GM12878 (cell line): ENCODE results near the gene ZNF766. TPM values are rescaled to one million over a fixed set of nuclear protein-coding genes. Genes with fewer than 3 reads are reported as not detected.
A peak's percentile ranks its signal among the peaks of the same experiment; 100 is the strongest.

Source experiments
- ATAC-seq: fragments of 200-7000 bp; cut with Tn5 transposase; 3 replicates; pipeline ENCODE4 v1.9.1; 2020; ENCODE audit warnings: mild to moderate bottlenecking, moderate library complexity
- BruUV-seq: library from RNA; stranded (reverse); fragments of 400-500 nt; replicated peaks from 2 replicates; lab custom pipeline; 2021; lab: Mats Ljungman, UMichigan
- CTCF ChIA-PET: fragments of 300-600 bp; sonication (Branson Sonifier 250); formaldehyde crosslinking; extraction: SDS; loops from one replicate; lab custom pipeline; 2021; ENCODE audit warnings: inconsistent platforms; lab: Yijun Ruan, JAX
- POLR2A ChIA-PET: fragments of 350-600 bp; formaldehyde crosslinking; extraction: SDS; loops from one replicate; lab custom pipeline; 2021; ENCODE audit warnings: inconsistent platforms; lab: Charles Lee
- RAD21 ChIA-PET: fragments of 300-600 bp; sonication (Branson Sonifier 250); formaldehyde crosslinking; loops from one replicate; lab custom pipeline; 2023; ENCODE audit warnings: antibody characterized with exemption; ENCODE audit not compliant: unreplicated experiment; lab: Charles Lee
- SMC1A ChIA-PET: fragments of 300-600 bp; sonication (Branson Sonifier 250); formaldehyde crosslinking; loops from one replicate; lab custom pipeline; 2023; ENCODE audit not compliant: unreplicated experiment, uncharacterized antibody; lab: Charles Lee
- DNase-seq: peaks from one replicate; pipeline ENCODE4 v3.0.0-alpha.2; 2011; ENCODE audit warnings: low read depth, low spot score
- FAIRE-seq: peaks from 3 replicates; lab custom pipeline; 2011; peaks lifted over from hg19 to GRCh38; lab: Jason Lieb, UNC
- H2AFZ ChIP-seq: 2 replicates; pipeline ENCODE4 v1.6.0; 2011; ENCODE audit warnings: low read depth, low read length, control low read depth; ENCODE audit not compliant: control insufficient read depth
- H3K27ac ChIP-seq: 2 replicates; pipeline ENCODE4 v1.5.1; 2011; ENCODE audit warnings: control low read depth; ENCODE audit not compliant: control insufficient read depth, insufficient read depth
- H3K27me3 ChIP-seq, 2 experiments: replicated peaks in 1 of 2; 2 replicates each; pipeline versions ENCODE4 v1.6.0 to v1.6.1; 2011; ENCODE audit warnings: low read length in 1 of 2; ENCODE audit not compliant: control insufficient read depth in 2 of 2, insufficient read depth in 2 of 2
- H3K36me3 ChIP-seq, 2 experiments: 2 replicates each; pipeline ENCODE4 v1.5.1; 2011; ENCODE audit warnings: low read length in 1 of 2; ENCODE audit not compliant: control insufficient read depth in 2 of 2, insufficient read depth in 2 of 2
- H3K4me1 ChIP-seq: 2 replicates; pipeline ENCODE4 v1.6.1; 2011; ENCODE audit warnings: mild to moderate bottlenecking, low read length, moderate library complexity, mixed read lengths; ENCODE audit not compliant: control insufficient read depth, insufficient read depth
- H3K4me2 ChIP-seq: 2 replicates; pipeline ENCODE4 v1.6.0; 2011; ENCODE audit warnings: control low read depth; ENCODE audit not compliant: control insufficient read depth, insufficient read depth
- H3K4me3 ChIP-seq: fragments of 200-600 bp; sonication (generic); 2 replicates; pipeline ENCODE4 v1.5.1; 2016
- H3K79me2 ChIP-seq: 2 replicates; pipeline ENCODE4 v1.6.0; 2011; ENCODE audit warnings: low read length; ENCODE audit not compliant: control insufficient read depth, insufficient read depth
- H3K9ac ChIP-seq: 2 replicates; pipeline ENCODE4 v1.8.0; 2011; ENCODE audit warnings: low read length, control low read depth, mixed read lengths; ENCODE audit not compliant: control insufficient read depth, insufficient read depth
- H3K9me3 ChIP-seq: replicated peaks from 3 replicates; pipeline ENCODE4 v1.5.1; 2011; ENCODE audit warnings: mild to moderate bottlenecking, low read length; ENCODE audit not compliant: control insufficient read depth, insufficient read depth
- H4K20me1 ChIP-seq: 2 replicates; pipeline ENCODE4 v1.6.0; 2011; ENCODE audit not compliant: control insufficient read depth, insufficient read depth
- CBFB ChIP-seq: IDR thresholded peaks from 2 replicates; pipeline ENCODE4 v1.6.1; 2016; ENCODE audit warnings: antibody characterized with exemption, low read depth
- MLLT1 ChIP-seq: fragments of 450-650 bp; IDR thresholded peaks from 2 replicates; pipeline ENCODE4 v1.6.1; 2016; ENCODE audit warnings: mild to moderate bottlenecking
- STAT1 ChIP-seq: fragments of 450-650 bp; conservative IDR thresholded peaks from 2 replicates; pipeline ENCODE4 v1.6.1; 2014; ENCODE audit warnings: antibody characterized with exemption, mild to moderate bottlenecking
- TCF3 ChIP-seq: IDR thresholded peaks from 2 replicates; pipeline ENCODE4 v1.6.1; 2012; ENCODE audit warnings: low read depth, mild to moderate bottlenecking, low read length, borderline replicate concordance; ENCODE audit not compliant: insufficient read depth
- ZNF274 ChIP-seq: IDR thresholded peaks from one replicate; pipeline ENCODE4 v1.8.0; 2011; ENCODE audit not compliant: insufficient read length, insufficient read depth
- WGBS: methylation state at CpG from one replicate; pipeline ENCODE4 v1.1.6; 2016; ENCODE audit warnings: low lambda C conversion rate; ENCODE audit not compliant: insufficient replicate concordance, insufficient coverage; ENCODE audit errors: missing lambda C conversion rate; 5-methylcytosine and 5-hydroxymethylcytosine counted together
- in situ Hi-C: fragments of 300-500 bp; cut with MboI; formaldehyde crosslinking; loops from 9 replicates; pipeline ENCODE4 v1.14.3; 2018; ENCODE audit warnings: mixed read lengths
- intact Hi-C: fragments of 100-400 bp; cut with micrococcal nuclease; formaldehyde crosslinking; loops from one replicate; pipeline ENCODE4 v1.14.2; 2022; ENCODE audit not compliant: unreplicated experiment
- polyA plus RNA-seq, 11 experiments: library from polyadenylated mRNA; depleted of rRNA in 4 of 11; unstranded in 6 of 11; stranded (reverse) in 5 of 11; fragments of >200 nt; fragmentation: Nextera tagmentation in 4 of 11; fragmentation: Illumina TruSeq in 1 of 11; extraction: Ambion mirVana in 4 of 11; extraction: Trizol in 1 of 11; gene quantifications; 1 replicate in 1 of 11; 2 replicates in 10 of 11; pipeline versions ENCODE4 v1.2.1 to v1.2.3, GENCODE V29; 2011 to 2016; ENCODE audit warnings: inconsistent platforms in 2 of 11, missing spikeins in 2 of 11, low read depth in 1 of 11
- total RNA-seq, 4 experiments: library from RNA; depleted of rRNA in 3 of 4; stranded (reverse); fragments of >200 nt in 3 of 4; fragmentation: Illumina TruSeq in 1 of 4; extraction: Trizol in 1 of 4; gene quantifications; 2 replicates each; pipeline versions ENCODE4 v1.2.1 to v1.2.3, GENCODE V29; 2013 to 2021
- TF ChIP-seq, protein P1 (sequence below): fragments of 450-650 bp; formaldehyde crosslinking; IDR thresholded peaks from 2 replicates; pipeline ENCODE4 v1.5.0; 2022; ENCODE audit warnings: mild to moderate bottlenecking, missing genetic modification characterization

ZNF766 gene
- total and polyA plus RNA-seq, 10 of the 15 experiments (the other 5 are each of a cell fraction or from before 2014, with no cell fraction given): 7.2 to 20.0 (median 16.4) TPM

- Histone ChIP-seq H3K27me3 (no peaks in the 10 kb centered on the region), H3K36me3 (peaks cover 22 to 47% of the 10 kb centered on the region in 2 experiments), H4K20me1 (no peaks in the 10 kb centered on the region), H3K4me3 (no peak overlapping the region), H2AFZ (no peak overlapping the region), H3K9ac (no peak overlapping the region), H3K4me2 (no peak overlapping the region), H3K9me3 (no peaks in the 10 kb centered on the region), H3K4me1 (no peaks in the 10 kb centered on the region), H3K79me2 (no peaks in the 10 kb centered on the region), H3K27ac (no peak overlapping the region)
- intact Hi-C loops: no loop called here
- BruUV-seq: TSS peak; percentile 3
- SMC1A ChIA-PET: interaction anchor here (1.2 kb wide), 1 partner anchor 87 kb away, joined by 3 read pairs; the partner anchor contains the start of gene ZNF616
- RAD21 ChIA-PET: no interaction called here
- ATAC-seq: no peak
- POLR2A ChIA-PET: no interaction called here
- CTCF ChIA-PET: interaction anchor here (1.4 kb wide), 1 partner anchor 11 kb away, joined by 6 read pairs; no protein-coding TSS in a partner anchor
- in situ Hi-C loops: no loop called here
- no peak for FAIRE-seq
- TF ChIP-seq STAT1 (no peak), TCF3 (no peak), CBFB (no peak), MLLT1 (no peak), ZNF274 (no peak)
- TF ChIP-seq, protein P1, sequence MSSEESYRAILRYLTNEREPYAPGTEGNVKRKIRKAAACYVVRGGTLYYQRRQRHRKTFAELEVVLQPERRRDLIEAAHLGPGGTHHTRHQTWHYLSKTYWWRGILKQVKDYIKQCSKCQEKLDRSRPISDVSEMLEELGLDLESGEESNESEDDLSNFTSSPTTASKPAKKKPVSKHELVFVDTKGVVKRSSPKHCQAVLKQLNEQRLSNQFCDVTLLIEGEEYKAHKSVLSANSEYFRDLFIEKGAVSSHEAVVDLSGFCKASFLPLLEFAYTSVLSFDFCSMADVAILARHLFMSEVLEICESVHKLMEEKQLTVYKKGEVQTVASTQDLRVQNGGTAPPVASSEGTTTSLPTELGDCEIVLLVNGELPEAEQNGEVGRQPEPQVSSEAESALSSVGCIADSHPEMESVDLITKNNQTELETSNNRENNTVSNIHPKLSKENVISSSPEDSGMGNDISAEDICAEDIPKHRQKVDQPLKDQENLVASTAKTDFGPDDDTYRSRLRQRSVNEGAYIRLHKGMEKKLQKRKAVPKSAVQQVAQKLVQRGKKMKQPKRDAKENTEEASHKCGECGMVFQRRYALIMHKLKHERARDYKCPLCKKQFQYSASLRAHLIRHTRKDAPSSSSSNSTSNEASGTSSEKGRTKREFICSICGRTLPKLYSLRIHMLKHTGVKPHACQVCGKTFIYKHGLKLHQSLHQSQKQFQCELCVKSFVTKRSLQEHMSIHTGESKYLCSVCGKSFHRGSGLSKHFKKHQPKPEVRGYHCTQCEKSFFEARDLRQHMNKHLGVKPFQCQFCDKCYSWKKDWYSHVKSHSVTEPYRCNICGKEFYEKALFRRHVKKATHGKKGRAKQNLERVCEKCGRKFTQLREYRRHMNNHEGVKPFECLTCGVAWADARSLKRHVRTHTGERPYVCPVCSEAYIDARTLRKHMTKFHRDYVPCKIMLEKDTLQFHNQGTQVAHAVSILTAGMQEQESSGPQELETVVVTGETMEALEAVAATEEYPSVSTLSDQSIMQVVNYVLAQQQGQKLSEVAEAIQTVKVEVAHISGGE (CRISPR knock-in tag): no peak
- 38% methylated on average over 4 of the region's 4 CpGs for WGBS
- no peak for DNase-seq
Observed at GRCh38 chr19:52226652-52227051, 42.7 kb upstream of the ZNF766 start.
